Measurements from ENCODE around the gene SLC35B2. TPM values are rescaled to one million over a fixed set of nuclear protein-coding genes. Genes with fewer than 3 reads are reported as not detected.
A peak's percentile ranks its signal among the peaks of the same experiment; 100 is the strongest.

Gene SLC35B2
- total RNA-seq, 1 experiment from 2014 or later, result 28.9 TPM

DNA sequence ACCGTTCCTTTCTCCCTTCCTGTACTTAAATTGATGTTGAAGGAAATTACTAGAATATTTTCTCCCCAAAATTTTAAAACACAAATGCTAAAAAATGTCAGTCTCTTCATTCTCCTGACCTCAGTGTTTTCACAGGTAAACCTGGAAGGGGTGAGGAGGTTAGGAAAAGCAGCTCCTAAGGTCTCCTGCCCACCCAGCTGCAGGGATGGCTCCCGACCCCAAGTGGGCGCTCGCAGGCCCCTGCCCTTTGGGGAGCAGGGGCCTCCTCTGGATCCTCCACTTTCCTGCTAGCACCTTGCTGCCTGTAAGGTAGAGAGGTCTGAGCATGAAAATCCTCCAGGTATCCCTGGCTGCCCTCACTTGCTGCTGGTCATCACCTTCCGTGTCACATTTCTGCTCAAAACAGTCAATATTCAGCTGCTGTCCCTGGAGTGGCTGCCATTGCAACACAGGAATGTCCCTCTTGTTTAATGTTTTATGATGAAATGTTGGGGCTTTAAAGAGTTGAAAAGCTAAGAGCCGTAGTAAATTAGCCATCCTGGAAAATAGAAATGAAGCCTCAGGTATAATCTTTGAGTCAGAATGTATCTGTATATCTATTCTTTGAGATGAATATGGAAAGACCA, 21.3 kb downstream of the SLC35B2 start:
- POLR2A ChIA-PET, result interaction anchor here (0.9 to 2.7 kb wide), 3 partner anchors 11 to 21 kb away, joined by 3 to 9 read pairs (median 4); partner anchors contain the start of genes HSP90AB1, SLC29A1 and SLC35B2
- H3K4me1 Mint-ChIP-seq, result peaks cover 46% of the 10 kb centered on the region
- DNase-seq (ENCODE audit: low spot score) (no peak), ATAC-seq (0 out of 2 replicates have a peak, but pooled peaks have one; percentile 3)
- CTCF ChIA-PET, result interaction anchor here (0.7 to 6.3 kb wide), 17 partner anchors 10 to 139 kb away, joined by 3 to 174 read pairs (median 10); partner anchors contain the start of genes AARS2, HSP90AB1, SLC29A1 and SLC35B2
- no peaks in the 10 kb centered on the region for H3K9me3 Mint-ChIP-seq
- no peak overlapping the region for H3K4me3 Mint-ChIP-seq
- H3K27me3 Mint-ChIP-seq (ENCODE audit: low read depth), result peaks cover 14% of the 10 kb centered on the region
- no peak overlapping the region; the same call in 1 of the 2 replicates for H3K27ac Mint-ChIP-seq
- peaks cover 32% of the 10 kb centered on the region for H3K36me3 Mint-ChIP-seq
- no peak for TF ChIP-seq ZNF423 (CRISPR knock-in tag; IDR thresholded peaks at IDR 0.05)
- TF ChIP-seq, protein P1, sequence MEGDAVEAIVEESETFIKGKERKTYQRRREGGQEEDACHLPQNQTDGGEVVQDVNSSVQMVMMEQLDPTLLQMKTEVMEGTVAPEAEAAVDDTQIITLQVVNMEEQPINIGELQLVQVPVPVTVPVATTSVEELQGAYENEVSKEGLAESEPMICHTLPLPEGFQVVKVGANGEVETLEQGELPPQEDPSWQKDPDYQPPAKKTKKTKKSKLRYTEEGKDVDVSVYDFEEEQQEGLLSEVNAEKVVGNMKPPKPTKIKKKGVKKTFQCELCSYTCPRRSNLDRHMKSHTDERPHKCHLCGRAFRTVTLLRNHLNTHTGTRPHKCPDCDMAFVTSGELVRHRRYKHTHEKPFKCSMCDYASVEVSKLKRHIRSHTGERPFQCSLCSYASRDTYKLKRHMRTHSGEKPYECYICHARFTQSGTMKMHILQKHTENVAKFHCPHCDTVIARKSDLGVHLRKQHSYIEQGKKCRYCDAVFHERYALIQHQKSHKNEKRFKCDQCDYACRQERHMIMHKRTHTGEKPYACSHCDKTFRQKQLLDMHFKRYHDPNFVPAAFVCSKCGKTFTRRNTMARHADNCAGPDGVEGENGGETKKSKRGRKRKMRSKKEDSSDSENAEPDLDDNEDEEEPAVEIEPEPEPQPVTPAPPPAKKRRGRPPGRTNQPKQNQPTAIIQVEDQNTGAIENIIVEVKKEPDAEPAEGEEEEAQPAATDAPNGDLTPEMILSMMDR (IDR thresholded peaks at IDR 0.05), result peak; percentile 41
- peak; percentile 46; the same call in 1 of the 2 replicates for TF ChIP-seq GABPB1 (CRISPR knock-in tag; IDR thresholded peaks at IDR 0.05)

DNA sequence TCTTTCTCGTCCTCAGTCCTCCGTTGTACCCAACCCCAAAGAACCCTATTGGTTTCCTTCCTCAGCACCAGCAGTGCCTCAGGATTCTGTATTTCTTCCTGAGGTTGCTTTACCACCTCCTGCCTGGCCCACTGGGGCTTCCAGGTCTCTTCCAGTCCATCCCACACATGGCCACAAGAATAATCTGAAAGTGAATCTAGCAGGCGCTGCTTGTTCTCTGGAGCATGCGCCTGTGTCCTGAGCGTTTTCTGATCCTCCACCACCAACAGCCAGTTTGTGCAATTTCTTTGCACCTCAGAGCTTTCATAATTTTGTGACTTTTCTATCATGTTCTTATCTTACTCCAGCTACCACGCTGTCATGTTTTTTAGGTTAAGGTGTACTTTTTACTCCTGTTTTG, 22.1 kb downstream of the SLC35B2 start:
- H3K4me1 Mint-ChIP-seq, result peaks cover 46% of the 10 kb centered on the region
- H3K36me3 Mint-ChIP-seq, result peaks cover 39% of the 10 kb centered on the region
- peak overlapping the region; percentile 51 for H3K27ac Mint-ChIP-seq
- ATAC-seq (no peak), DNase-seq (ENCODE audit: low spot score) (no peak)
- CTCF ChIA-PET, result interaction anchor here (0.6 to 6.3 kb wide), 31 partner anchors 10 to 156 kb away, joined by 3 to 174 read pairs (median 5); partner anchors contain the start of genes AARS2, CAPN11, CDC5L and HSP90AB1
- H3K27me3 Mint-ChIP-seq (ENCODE audit: low read depth), result peaks cover 14% of the 10 kb centered on the region
- H3K4me3 Mint-ChIP-seq, result no peak overlapping the region
- TF ChIP-seq ZNF232 (CRISPR knock-in tag; IDR thresholded peaks at IDR 0.05), result no peak
- TF ChIP-seq, protein P2, sequence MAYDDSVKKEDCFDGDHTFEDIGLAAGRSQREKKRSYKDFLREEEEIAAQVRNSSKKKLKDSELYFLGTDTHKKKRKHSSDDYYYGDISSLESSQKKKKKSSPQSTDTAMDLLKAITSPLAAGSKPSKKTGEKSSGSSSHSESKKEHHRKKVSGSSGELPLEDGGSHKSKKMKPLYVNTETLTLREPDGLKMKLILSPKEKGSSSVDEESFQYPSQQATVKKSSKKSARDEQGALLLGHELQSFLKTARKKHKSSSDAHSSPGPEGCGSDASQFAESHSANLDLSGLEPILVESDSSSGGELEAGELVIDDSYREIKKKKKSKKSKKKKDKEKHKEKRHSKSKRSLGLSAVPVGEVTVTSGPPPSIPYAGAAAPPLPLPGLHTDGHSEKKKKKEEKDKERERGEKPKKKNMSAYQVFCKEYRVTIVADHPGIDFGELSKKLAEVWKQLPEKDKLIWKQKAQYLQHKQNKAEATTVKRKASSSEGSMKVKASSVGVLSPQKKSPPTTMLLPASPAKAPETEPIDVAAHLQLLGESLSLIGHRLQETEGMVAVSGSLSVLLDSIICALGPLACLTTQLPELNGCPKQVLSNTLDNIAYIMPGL (CRISPR knock-in tag; IDR thresholded peaks at IDR 0.05), result no peak
- no peak for TF ChIP-seq NR1H2 (CRISPR knock-in tag; IDR thresholded peaks at IDR 0.05)
- TF ChIP-seq, protein P3, sequence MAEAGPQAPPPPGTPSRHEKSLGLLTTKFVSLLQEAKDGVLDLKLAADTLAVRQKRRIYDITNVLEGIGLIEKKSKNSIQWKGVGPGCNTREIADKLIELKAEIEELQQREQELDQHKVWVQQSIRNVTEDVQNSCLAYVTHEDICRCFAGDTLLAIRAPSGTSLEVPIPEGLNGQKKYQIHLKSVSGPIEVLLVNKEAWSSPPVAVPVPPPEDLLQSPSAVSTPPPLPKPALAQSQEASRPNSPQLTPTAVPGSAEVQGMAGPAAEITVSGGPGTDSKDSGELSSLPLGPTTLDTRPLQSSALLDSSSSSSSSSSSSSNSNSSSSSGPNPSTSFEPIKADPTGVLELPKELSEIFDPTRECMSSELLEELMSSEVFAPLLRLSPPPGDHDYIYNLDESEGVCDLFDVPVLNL (CRISPR knock-in tag; IDR thresholded peaks at IDR 0.05; ENCODE audit: borderline replicate concordance, low read depth), result no peak
- TF ChIP-seq, protein P4, sequence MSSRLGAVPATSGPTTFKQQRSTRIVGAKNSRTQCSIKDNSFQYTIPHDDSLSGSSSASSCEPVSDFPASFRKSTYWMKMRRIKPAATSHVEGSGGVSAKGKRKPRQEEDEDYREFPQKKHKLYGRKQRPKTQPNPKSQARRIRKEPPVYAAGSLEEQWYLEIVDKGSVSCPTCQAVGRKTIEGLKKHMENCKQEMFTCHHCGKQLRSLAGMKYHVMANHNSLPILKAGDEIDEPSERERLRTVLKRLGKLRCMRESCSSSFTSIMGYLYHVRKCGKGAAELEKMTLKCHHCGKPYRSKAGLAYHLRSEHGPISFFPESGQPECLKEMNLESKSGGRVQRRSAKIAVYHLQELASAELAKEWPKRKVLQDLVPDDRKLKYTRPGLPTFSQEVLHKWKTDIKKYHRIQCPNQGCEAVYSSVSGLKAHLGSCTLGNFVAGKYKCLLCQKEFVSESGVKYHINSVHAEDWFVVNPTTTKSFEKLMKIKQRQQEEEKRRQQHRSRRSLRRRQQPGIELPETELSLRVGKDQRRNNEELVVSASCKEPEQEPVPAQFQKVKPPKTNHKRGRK (CRISPR knock-in tag; IDR thresholded peaks at IDR 0.05; ENCODE audit: borderline replicate concordance), result no peak
- no peak for TF ChIP-seq IRF2 (CRISPR knock-in tag; IDR thresholded peaks at IDR 0.05; ENCODE audit: borderline replicate concordance, low read depth)
- TF ChIP-seq RORB (CRISPR knock-in tag; IDR thresholded peaks at IDR 0.05), result no peak
- TF ChIP-seq CBFB (CRISPR knock-in tag; IDR thresholded peaks at IDR 0.05; ENCODE audit: low read depth), result no peak
- no peak for TF ChIP-seq ZNF671 (CRISPR knock-in tag; IDR thresholded peaks at IDR 0.05)
- TF ChIP-seq SP1 (CRISPR knock-in tag; conservative IDR thresholded peaks at IDR 0.05), result no peak
- H3K9me3 Mint-ChIP-seq, result no peaks in the 10 kb centered on the region
- POLR2A ChIA-PET, result interaction anchor here (1.6 to 2.7 kb wide), 3 partner anchors 11 to 22 kb away, joined by 6 to 14 read pairs (median 9); partner anchors contain the start of genes HSP90AB1, SLC29A1 and SLC35B2
